ENCODE results near the gene INAFM2.

GRCh38 chr15:40302981-40303380, 20.5 kb upstream of the INAFM2 start:
- no peak for TF ChIP-seq CTCF (conservative IDR thresholded peaks at IDR 0.05 in 1 of 2, IDR thresholded peaks at IDR 0.05 in 1 of 2; ENCODE audit: low read depth in 1 of 2, low read length in 2 of 2)
- no peak for TF ChIP-seq EZH2 (IDR thresholded peaks at IDR 0.05; ENCODE audit: low read length, missing control alignments)
